DMS79 treated with DMSO at 0.1 percent for 48 hours (cell line): Measurements from ENCODE around the gene FAAP20.

Source experiments
- DNase-seq: peaks from one replicate; lab custom pipeline; 2025; lab: John Stamatoyannopoulos, UW

Gene FAAP20

GRCh38 chr1:2230781-2231531 is 36.4 kb upstream of the FAAP20 start:
- peak; percentile 21 for DNase-seq

GRCh38 chr1:2229911-2230731 is 35.5 kb upstream of the FAAP20 start:
- DNase-seq: no peak

- peak; percentile 29 for DNase-seq
These were observed 34.7 kb upstream of the FAAP20 start for GRCh38 chr1:2229037-2229864.

- no peak for DNase-seq
These were observed 34.1 kb upstream of the FAAP20 start for GRCh38 chr1:2228694-2229036.

- DNase-seq: no peak
These were observed 33.6 kb upstream of the FAAP20 start, which contains the start of gene SKI for GRCh38 chr1:2228157-2228594. TSS of gene SKI (plus strand) at chr1:2228319. CDS start at chr1:2228767, 448 bp downstream.

GRCh38 chr1:2227346-2228156 is 33.0 kb upstream of the FAAP20 start:
- DNase-seq: peak; percentile 96

GRCh38 chr1:2226525-2227345 is 32.2 kb upstream of the FAAP20 start:
- no peak for DNase-seq

- DNase-seq: no peak
These were observed 30.3 kb upstream of the FAAP20 start for GRCh38 chr1:2224631-2225428.

GRCh38 chr1:2224170-2224584 is 29.6 kb upstream of the FAAP20 start:
- no peak for DNase-seq

GRCh38 chr1:2221271-2221670 is 26.7 kb upstream of the FAAP20 start:
- DNase-seq: no peak

- no peak for DNase-seq
These were observed 22.1 kb upstream of the FAAP20 start for GRCh38 chr1:2216767-2217058.

GRCh38 chr1:2215909-2216766 is 21.6 kb upstream of the FAAP20 start:
- DNase-seq: no peak

- no peak for DNase-seq
These were observed 20.8 kb upstream of the FAAP20 start for GRCh38 chr1:2215329-2215728.

- DNase-seq: no peak
These were observed 20.1 kb upstream of the FAAP20 start for GRCh38 chr1:2214541-2215241.

- no peak for DNase-seq
These were observed 19.3 kb upstream of the FAAP20 start for GRCh38 chr1:2213576-2214505.

GRCh38 chr1:2212532-2213491 is 18.2 kb upstream of the FAAP20 start:
- no peak for DNase-seq
